Femur (tissue), 1 donor: ENCODE results near the gene COA3.
"Not testable (repeated sequence)": the region's sequence is repeated elsewhere in the genome, so short reads cannot be mapped to it uniquely, and the experiment has no call there.

Experiments used
- DNase-seq: peaks from one replicate; pipeline ENCODE4 v3.0.0-alpha.2; 2017

COA3 gene

DNA sequence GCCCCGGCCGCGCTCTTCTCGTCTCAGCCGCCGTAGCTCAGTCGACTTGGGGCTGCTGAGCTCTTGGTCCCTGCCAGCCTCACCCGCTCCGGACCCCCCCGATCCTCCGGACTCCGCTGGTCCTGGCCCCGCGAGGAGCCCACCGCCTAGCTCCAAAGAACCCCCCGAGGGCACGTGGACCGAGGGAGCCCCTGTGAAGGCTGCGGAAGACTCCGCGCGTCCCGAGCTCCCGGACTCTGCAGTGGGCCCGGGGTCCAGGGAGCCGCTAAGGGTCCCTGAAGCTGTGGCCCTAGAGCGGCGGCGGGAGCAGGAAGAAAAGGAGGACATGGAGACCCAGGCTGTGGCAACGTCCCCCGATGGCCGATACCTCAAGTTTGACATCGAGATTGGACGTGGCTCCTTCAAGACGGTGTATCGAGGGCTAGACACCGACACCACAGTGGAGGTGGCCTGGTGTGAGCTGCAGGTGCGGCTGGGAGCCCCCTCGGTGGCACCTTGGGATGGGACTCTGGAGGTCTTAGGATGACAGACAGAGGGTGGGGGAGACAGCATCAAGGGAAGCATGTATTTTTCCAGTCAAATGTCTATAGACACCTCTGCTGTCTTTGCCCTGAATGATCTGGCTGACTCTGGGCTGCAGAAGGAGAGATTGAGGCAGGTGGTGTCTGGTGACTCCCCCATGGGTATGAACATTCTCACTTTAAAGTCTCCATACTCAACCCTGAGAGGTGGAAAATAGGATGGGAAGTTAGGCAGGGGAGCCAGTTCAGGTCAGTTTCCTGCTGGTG is 17.5 kb downstream of the COA3 start:
- DNase-seq: no peak

DNA sequence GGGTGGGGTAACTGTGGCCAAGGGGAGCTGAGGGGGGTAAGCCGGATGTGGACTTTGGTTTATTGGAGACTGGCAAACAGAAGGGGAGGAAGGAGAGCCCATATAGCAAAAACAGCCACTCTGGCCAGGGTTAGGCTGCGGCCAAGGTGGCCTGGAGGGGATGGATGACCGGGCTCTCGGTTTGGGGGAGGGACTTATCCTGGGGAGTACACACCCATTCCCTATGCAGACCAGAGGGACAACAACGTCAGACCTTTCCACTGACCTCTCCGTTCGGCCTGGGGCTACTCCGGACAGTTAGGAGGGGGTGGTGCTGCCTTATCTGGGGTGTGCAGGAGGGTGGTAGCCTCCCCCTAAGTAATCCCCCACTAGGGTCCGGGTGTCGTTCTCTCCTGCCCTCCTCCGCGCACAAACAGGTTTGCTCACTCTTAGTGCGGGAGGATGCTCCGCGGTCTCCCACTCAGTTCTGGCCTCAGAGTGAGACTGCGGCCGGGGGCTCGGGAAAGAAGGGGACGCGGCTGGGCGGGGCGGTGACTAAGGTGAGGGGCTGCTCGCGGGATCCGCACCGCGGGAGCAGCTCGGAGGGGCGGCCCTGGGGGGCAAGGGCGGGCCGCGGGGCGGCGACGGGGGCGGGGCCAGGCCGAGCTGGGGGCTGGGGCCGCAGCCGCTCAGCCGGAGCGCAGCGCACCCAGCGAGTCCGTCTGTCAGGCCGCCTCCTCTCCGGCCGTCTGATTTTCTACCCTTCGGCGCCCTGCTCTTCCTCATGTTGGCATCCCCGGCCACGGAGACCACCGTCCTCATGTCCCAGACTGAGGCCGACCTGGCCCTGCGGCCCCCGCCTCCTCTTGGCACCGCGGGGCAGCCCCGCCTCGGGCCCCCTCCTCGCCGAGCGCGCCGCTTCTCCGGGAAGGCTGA is 18.3 kb downstream of the COA3 start, which contains the start of gene WNK4:
TSS of gene WNK4 (plus strand) at position 675 of the 915 bp plus-strand sequence. CDS start at position 764, 89 bp downstream.
- DNase-seq: no peak

DNA sequence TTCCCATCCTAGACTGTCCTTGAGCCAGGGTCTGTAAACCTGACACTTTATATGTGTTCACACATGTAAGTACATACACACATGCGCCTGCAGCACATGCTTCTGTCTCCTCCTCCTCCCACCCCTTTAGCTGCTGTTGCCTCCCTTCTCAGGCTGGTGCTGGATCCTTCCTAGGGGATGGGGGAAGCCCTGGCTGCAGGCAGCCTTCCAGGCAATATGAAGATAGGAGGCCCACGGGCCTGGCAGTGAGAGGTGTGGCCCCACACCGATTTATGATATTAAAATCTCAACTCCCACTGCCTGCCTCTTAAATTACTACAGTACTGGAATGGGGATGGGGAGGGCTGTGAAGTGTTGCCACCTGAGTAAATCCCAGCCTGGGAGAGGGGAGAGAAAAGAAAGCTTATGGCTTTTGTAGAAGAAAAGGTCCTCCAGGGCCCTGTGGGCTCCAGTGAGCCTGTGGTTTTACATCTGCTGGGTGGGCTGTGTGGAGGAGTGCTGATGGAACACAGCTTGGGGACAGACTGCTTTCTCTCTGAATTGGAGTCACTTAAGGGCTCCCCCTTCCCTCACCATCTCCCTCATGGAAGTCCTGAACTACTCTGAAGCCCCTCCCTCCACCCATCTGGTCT is 19.1 kb downstream of the COA3 start:
- DNase-seq: no peak

DNA sequence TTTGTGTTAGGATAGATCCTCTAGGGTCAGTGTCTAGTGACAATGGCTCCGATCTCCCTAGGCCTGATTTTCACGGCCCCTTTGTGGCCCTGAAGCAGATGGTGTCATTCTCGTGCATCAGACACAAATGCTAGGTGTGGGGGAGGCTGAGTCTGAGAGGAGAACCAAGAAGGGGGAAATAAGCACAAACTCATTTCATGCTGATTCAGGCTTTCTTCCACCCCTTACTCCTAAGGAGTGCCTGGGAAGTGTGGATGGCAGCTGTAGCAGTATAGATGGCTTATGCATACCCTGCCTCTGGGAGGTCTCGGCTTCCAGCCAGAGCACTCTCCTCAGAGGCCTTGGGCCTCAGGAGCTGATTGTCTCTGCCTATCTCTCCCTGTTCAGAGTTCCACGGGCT is 19.9 kb downstream of the COA3 start:
- no peak for DNase-seq

DNA sequence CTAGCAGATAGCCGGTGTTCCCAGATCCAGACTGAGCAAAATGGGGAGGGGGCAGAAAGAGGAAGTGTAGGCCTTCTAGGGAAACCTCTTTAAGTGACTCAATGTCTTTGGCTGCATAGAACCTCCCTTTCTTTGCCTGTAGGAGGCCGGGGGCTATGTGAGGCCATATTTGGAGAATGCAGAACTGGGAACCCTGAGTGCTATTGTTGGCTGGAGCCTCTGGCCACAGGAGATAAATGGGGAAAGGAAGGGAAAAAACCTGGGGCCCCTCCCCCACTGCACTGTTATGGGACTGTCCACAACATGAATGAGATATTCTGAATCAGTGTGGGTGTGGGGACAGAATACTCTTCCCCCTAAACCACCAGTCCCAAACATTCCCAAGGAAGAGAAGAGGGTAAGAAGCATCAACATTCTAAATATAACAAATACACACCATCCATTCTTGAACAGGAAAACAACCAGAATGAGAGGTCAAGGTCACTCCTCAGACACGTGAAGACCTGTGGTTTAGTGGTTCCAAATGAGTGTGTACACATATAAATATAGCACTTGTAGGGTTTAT is 22.9 kb downstream of the COA3 start:
- DNase-seq: no peak

DNA sequence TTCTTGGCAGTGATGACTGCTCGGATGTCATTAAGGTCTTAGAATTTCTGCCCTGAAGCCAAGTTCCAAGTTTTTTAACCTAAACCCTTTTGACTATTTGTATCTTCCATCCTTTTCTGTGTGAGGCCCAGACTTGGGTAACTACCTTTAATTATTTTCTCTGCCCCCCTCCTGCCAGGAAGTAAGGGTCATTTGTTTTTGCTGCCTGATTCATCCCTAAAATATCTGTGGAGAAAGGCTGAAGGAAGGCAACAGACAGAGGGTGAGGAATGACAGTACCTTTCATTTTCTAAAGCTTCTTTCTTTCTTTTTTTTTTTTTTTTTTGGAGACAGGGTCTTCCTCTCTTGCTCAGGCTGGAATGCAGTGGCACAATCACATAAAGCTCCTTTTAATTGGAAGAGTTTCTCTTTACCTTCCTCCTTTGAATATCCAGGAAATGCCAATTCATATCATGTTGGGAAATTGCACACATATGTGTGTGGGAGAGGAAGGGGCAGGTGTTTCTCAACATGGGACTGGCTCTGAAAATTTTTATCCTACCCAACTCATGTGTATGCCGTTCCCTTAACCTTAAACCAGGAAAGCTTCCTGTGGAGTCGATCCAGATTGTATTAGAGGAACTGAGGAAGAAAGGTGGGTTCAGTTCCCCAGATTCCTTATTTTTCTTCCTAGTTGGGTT is 24.3 kb downstream of the COA3 start:
- DNase-seq: no peak

DNA sequence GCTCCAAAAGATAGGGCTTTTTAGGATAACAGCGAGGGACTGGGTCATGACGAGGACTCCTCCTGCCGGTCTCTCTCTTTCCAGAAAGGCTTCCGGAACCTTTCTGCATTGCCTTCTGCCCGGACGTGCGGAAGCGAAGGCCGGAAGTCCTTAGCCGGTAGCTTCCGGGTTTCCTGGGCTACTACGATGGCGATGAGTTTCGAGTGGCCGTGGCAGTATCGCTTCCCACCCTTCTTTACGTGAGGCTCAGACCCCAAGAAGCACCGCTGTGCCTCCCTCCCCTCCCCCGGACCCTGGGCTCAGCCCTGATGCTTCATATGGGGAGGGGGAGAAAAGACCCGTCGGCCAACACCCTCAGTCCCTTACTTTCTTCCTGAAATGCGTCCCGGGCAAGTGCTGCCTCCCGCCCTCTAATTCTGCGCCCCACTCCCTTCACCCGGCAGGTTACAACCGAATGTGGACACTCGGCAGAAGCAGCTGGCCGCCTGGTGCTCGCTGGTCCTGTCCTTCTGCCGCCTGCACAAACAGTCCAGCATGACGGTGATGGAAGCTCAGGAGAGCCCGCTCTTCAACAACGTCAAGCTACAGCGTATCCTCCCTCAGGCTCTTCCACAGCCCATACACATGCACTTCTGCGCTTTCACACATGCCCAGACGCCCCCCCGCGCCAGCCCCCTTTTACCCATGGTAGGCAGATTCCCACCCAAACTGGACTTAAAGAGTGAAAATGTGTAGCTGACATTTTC is 25.0 kb downstream of the COA3 start, which contains the start of gene VPS25:
TSS of gene VPS25 (plus strand) at position 160 of the 746 bp plus-strand sequence. CDS start at position 187, 27 bp downstream.
- DNase-seq: peak; percentile 89

DNA sequence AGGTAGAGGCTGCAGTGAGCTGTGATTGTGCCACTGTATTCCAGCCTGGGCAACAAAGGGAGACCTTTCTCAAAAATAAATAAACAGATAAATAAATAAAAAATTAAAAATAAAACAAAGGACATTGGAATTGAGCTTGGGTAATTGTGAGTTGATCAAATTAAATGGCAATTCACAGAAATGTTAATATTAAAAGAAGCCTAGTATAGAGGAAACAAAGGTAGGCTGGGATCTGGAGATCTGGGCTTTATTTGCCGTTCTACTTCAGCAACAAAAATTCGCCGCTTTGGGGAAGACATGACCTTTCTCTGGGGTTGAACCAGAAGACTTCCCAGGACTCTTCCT is 25.6 kb downstream of the COA3 start:
- no peak for DNase-seq

DNA sequence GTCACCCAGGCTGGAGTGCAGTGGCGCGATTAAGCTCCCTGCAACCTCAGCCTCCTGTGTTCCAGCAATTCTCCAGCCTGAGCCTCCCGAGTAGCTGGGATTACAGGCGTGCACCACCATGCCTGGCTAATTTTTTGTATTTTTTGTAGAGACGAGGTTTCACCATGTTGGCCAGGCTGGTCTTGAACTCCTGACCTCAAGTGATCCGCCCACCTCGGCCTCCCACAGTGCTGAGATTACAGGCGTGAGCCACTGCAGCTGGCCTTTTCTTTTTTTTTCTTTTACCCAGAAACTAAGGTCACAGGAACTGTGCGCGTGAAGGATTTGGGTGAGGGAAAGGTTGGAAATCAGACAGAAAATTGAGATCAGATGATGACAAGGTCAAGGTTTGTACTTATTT is 28.5 kb downstream of the COA3 start:
- DNase-seq: not testable (repeated sequence)

DNA sequence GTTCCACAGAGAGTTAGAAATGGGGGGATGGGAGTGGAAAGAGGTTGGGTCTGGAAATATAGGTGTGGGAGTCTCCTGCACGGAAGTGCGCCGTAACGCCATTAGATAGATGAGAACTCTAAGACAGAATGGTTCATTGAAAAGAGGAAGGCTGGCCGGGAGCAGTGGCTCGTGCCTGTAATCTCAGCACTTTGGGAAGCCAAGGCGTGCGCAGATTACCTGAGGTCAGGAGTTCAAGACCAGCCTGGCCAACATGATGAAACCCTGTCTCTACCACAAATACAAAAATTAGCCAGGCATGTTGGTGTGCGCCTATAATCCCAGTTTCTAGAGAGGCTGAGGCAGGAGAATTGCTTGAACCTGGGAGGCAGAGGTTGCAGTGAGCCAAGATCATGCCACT is 30.5 kb downstream of the COA3 start:
- not testable (repeated sequence) for DNase-seq

DNA sequence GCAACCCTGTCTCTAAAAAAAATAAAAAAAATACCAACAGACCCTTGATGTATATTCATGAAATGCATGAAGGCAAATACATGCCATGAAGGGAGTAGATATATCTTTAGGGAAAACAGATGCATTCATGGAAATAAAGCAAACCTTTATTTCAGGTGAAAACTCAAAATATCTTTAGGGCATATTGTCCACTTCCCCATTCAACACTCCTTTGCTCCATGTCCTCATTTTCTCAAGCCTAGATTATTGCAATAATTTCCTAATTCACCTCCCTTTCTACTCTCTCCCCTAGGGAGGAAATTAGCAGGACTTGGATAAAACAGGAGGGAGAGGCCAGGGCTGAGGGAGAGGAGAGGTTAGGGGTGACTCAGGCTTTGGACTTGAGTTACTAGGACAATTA is 31.0 kb downstream of the COA3 start:
- no peak for DNase-seq

DNA sequence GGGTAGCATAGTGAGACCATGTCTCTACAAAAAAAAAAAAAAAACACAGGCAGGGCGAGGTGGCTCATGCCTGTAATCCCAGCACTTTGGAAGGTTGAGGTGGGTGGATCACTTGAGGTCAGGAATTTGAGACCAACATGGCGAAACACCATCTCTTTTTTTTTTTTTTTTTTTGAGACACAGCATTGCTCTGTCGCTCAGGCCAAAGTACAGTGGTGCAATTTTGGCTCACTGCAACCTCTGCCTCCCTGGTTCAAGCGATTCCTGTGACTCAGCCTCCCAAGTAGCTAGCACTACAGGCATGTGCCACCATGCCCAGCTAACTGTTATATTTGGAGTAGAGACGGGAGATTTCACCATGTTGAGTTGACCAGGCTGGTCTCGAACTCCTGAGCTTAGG is 32.4 kb downstream of the COA3 start:
- no peak for DNase-seq

DNA sequence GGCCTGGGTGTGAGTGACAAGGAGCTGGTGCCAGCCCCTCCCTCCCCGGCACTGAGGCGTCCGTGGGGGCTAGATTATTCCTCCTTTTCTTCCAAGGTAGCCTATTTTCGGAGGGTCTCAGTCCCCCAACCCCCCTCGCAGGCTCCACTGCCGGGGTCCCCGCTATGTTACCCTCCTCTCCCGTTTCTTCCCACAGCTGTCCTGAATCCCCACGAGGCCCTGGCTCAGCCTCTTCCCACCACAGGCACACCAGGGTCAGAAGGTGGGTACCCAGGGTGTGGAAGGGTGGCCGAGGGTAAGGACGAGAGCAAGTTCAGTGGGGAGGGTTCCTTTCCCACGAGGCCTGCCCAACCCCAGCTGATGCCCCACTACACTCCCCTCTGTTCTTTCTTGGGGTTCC is 36.9 kb downstream of the COA3 start:
- DNase-seq: no peak

DNA sequence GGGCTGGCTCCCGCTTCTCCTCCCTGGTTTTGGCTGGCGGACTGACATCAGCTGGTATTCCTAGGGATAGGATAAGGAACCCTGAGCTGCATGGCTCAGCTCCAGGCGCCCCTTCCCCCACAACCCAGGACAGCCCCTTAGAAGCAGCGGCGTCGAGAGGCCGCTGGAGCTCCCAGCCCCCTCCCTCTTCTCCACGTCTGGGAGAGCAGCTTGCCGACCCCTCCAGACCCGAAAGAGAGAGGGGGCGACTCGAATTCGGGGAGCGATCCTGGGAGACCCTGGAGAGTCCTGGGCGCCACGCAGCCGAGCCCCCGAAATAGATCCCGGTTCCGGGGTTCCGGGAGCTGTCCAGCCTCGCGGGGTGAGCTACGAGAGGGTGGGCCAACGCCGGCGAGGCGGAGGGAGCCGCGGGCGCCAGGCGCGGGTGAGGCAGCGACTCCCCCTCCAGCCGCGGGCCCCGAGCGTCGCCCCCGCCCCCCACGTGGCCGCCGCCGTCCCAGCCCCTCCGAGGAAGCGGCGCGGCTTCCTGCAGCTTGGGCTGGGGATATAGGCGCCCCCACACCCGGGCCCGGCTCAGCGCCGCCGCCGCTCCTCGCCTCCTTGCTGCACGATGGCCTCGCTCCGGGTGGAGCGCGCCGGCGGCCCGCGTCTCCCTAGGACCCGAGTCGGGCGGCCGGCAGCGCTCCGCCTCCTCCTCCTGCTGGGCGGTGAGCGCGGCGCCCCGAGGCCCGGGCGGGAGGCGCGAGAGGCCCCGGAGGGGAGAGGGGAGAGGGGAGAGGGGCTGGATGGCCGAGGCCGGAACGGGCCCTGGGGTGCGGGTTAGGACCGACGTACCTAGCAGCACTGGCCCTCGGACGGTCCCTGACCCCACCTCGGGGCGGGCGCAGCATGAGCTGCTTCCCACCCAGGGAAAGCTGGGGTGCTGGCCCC is 37.6 kb downstream of the COA3 start, which contains the start of gene RAMP2:
TSS of gene RAMP2 (plus strand) at position 576 of the 930 bp plus-strand sequence. CDS start at position 611, 35 bp downstream.
- DNase-seq: peak; percentile 55

DNA sequence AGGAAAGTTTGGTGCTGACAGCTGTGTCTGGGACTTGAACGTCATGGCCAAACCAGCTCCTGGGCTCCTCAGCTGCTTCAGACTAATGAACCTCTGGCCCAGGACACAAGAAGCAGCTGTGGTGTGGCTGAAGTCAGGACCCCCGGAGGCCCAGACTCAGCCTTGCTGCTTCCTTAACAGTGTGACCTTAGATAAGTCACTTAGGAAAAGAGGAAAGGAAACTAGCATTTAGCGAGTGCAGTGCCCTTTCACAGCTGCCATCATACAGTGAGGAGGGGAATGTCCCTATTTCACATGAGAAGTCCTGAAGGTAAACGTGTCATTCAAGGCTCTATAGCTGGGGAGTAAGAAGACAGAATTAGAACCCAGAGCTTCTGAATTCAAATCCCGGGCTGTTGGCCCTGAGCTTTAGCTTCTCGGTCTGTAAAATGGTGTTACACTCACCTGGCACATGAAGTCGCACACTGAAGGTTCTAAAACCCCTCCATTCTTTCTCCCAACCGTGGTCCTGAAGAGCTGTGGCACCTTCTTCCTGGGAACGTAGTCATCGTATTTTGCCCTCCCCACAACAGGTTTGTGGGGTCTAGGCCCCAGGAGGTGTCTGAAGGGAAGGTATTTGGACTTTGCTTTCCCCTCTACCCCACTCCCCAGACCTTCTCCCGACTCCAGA is 38.4 kb downstream of the COA3 start:
- no peak for DNase-seq

DNA sequence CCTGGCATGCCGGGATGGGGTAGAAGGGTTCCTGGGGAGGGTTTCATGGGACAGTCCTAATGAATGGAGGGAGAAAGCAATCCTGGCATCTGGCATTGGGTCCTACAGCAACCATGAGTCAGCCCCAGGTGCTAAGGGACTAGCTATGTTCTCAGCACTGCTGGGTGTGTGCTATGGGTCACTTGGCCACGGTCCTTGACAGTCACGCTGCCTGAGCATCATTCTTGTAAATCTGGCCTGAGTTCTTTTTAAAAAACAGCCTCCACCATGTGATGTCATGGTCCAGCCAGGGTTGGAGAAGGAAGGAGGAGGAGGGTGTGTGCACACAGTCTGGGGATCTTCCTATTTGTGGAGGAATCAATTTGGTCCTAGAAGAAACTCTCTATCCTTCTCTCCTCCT is 43.7 kb downstream of the COA3 start:
- DNase-seq: no peak

DNA sequence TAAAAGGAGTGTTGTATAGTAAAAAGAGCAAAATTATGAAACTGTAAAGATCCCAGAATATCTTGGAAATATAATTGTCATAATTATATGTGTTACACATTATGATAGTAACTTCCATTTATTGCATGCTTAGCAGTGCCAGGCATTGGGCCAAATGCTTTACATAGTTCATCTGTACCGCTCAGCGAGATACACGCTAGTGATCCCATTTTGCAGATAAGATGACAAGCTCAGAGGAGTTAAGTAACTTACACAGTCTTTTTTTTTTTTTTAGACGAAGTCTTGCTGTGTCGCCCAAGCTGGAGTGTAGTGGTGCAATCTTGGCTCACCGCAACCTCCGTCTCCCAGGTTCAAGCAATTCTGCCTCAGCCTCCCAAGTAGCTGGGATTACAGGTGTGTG is 46.9 kb downstream of the COA3 start:
- DNase-seq: no peak

DNA sequence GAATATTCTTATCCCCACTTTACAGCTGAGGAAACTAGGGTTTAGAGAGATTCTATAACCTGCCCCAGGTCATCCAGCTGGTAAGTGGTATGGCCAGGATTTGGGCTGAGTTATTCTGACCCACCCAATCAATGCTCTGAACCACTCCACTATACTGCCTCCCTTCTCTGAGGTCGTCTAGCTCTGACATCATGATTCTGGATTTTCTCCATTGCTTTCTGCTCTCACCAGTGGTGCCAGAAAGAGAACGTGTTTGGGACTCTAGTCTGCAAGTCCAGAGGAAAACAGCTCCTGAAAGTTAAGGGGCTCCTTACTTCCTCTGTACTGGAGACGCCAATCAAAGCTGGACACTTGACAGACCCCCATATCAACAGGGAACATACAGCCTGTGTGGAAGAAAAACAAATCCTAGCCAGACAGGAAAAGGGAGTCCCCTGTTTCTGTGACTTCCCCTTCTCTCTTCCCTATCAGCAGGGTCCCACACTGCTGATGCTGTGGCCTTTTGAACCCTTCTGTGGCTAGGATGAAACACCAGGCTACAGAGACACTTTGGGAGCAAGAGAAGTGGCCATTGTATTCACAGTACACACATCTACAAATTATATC is 47.7 kb downstream of the COA3 start:
- DNase-seq: no peak
